HEK293T (cell line): Measurements from ENCODE around the gene STK39.

Experiments used
- ARNT ChIP-seq: fragments of 450-650 bp; IDR thresholded peaks from 2 replicates; pipeline ENCODE4 v1.6.1; 2017; ENCODE audit warnings: mild to moderate bottlenecking
- BHLHE40 ChIP-seq: fragments of 450-650 bp; IDR thresholded peaks from 2 replicates; pipeline ENCODE4 v1.6.1; 2016; ENCODE audit warnings: mild to moderate bottlenecking, moderate library complexity, borderline replicate concordance
- ELF4 ChIP-seq: fragments of 450-650 bp; IDR thresholded peaks from 2 replicates; pipeline ENCODE4 v1.6.1; 2017; ENCODE audit warnings: antibody characterized with exemption
- FOXK2 ChIP-seq: fragments of 450-650 bp; IDR thresholded peaks from 2 replicates; pipeline ENCODE4 v1.6.1; 2016; ENCODE audit warnings: mild to moderate bottlenecking
- FOXM1 ChIP-seq: fragments of 450-650 bp; IDR thresholded peaks from 2 replicates; pipeline ENCODE4 v1.6.1; 2017; ENCODE audit warnings: mild to moderate bottlenecking, borderline replicate concordance
- L3MBTL2 ChIP-seq: fragments of 450-650 bp; conservative IDR thresholded peaks from 2 replicates; pipeline ENCODE4 v1.6.1; 2016; ENCODE audit warnings: mild to moderate bottlenecking
- LEF1 ChIP-seq: fragments of 450-650 bp; IDR thresholded peaks from 2 replicates; pipeline ENCODE4 v1.6.1; 2017; ENCODE audit warnings: mild to moderate bottlenecking, borderline replicate concordance
- PKNOX1 ChIP-seq: fragments of 450-650 bp; IDR thresholded peaks from 2 replicates; pipeline ENCODE4 v1.6.1; 2016
- SP1 ChIP-seq: fragments of 450-650 bp; IDR thresholded peaks from 2 replicates; pipeline ENCODE4 v1.6.1; 2017
- SUZ12 ChIP-seq: fragments of 450-650 bp; IDR thresholded peaks from 2 replicates; pipeline ENCODE4 v1.6.1; 2016; ENCODE audit warnings: mild to moderate bottlenecking
- TARDBP ChIP-seq: fragments of 450-650 bp; IDR thresholded peaks from 2 replicates; pipeline ENCODE4 v1.6.1; 2016

- TF ChIP-seq FOXM1 = no peak
- no peak for TF ChIP-seq ARNT
- TF ChIP-seq SP1 = no peak
- no peak for TF ChIP-seq TARDBP
- no peak for TF ChIP-seq BHLHE40
- TF ChIP-seq SUZ12 = no peak
- TF ChIP-seq LEF1 = no peak
- TF ChIP-seq L3MBTL2 = no peak
- no peak for TF ChIP-seq PKNOX1
- TF ChIP-seq FOXK2 = no peak
- no peak for TF ChIP-seq ELF4
Observed at GRCh38 chr2:167940734-167941507, 306.5 kb downstream of the STK39 start.
